D721Med (cell line): Measurements from ENCODE around the gene NCAN.

Experiments used
- DNase-seq: peaks from one replicate; pipeline ENCODE4 v3.0.0; 2011; ENCODE audit warnings: low spot score; ENCODE audit not compliant: insufficient read length
- FAIRE-seq: peaks from 2 replicates; lab custom pipeline; 2011; peaks lifted over from hg19 to GRCh38; lab: Jason Lieb, UNC
- TF ChIP-seq, protein P1 (sequence below): IDR thresholded peaks from 2 replicates; pipeline ENCODE4 v1.5.1; 2012; ENCODE audit warnings: mild to moderate bottlenecking, control low read depth; ENCODE audit not compliant: insufficient read depth; ENCODE audit errors: missing control alignments

NCAN gene

GRCh38 chr19:19296953-19297689, 85.4 kb downstream of the NCAN start:
- FAIRE-seq, result no peak
- no peak for DNase-seq
- TF ChIP-seq, protein P1, sequence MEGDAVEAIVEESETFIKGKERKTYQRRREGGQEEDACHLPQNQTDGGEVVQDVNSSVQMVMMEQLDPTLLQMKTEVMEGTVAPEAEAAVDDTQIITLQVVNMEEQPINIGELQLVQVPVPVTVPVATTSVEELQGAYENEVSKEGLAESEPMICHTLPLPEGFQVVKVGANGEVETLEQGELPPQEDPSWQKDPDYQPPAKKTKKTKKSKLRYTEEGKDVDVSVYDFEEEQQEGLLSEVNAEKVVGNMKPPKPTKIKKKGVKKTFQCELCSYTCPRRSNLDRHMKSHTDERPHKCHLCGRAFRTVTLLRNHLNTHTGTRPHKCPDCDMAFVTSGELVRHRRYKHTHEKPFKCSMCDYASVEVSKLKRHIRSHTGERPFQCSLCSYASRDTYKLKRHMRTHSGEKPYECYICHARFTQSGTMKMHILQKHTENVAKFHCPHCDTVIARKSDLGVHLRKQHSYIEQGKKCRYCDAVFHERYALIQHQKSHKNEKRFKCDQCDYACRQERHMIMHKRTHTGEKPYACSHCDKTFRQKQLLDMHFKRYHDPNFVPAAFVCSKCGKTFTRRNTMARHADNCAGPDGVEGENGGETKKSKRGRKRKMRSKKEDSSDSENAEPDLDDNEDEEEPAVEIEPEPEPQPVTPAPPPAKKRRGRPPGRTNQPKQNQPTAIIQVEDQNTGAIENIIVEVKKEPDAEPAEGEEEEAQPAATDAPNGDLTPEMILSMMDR, result no peak

- FAIRE-seq (no peak), DNase-seq (no peak)
- TF ChIP-seq, protein P1, result no peak
Observed at GRCh38 chr19:19297759-19298158, 86.0 kb downstream of the NCAN start.

GRCh38 chr19:19300613-19301012, 88.9 kb downstream of the NCAN start:
- FAIRE-seq (no peak), DNase-seq (no peak)
- TF ChIP-seq, protein P1, result no peak
